HG03521 (cell line): ENCODE data around the gene XYLT1.

Source experiments
- ATAC-seq: cut with Tn5 transposase; IDR thresholded peaks from one replicate; pipeline ENCODE4 v1.9.1; 2021; ENCODE audit warnings: mild to moderate bottlenecking, moderate library complexity; ENCODE audit not compliant: unreplicated experiment

The XYLT1 gene

GRCh38 chr16:17459903-17460521 lies 10.7 kb downstream of the XYLT1 start:
- no peak for ATAC-seq

DNA sequence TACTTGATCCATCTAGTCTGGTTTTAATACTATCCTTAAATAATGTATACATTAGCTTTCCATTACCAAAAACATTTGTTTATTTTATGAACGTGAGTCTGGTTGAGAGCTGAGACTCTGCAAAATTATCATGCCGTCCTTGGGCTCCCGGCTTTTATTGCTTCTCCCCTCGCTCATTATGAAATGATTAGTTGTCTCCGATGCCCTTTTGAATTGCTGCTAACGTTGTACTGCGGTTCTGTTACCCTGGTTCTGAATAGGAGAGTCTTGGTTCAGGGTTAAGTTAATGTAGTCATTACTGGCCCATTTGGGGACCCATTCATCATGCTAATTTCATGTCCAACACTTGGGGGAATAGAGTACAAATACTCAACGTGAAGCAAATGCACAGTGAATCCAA lies 12.8 kb downstream of the XYLT1 start:
- ATAC-seq: no peak

DNA sequence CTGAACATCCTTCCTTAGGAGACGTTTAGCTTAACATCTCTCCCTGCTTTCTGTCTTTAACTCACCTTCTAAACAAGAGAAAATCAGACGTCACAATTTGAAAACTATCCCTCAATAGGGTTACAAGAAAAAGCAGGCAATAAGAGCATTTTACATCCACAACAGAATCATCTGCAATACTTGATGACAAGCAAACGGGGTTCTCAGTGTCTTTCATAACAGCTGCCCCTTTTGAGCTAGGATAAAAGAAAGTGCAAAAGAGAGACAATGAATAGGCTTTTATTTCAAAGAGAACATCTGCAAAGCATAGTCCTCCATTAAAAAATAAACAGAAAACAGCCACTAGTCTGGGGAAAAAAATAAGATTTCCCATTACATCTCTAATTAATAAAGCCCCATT lies 13.2 kb downstream of the XYLT1 start:
- no peak for ATAC-seq

DNA sequence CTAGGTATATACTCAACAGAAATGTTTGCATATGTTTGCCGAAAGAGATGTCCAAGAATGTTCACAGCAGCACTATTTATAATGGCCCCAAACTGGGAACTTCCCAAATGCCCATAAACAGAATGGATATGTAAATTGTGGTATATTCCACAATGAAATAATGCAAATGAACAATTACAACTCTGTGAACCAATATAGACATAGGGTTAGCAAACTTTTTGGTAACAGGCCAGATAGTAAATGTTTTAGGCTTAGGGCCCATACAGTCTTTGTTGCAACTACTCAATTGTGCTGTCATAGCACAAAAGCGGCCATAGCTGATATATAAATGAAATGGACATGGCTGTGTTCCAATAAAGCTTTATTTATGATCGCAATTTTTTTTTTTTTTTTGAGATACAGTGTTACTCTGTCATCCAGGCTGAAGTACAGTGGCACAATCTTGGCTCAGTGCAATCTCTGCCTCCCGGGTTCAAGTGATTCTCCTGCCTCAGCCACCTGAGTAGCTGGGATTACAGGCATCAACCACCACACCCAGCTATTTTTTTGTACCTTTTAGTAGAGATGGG lies 16.5 kb downstream of the XYLT1 start:
- no peak for ATAC-seq

DNA sequence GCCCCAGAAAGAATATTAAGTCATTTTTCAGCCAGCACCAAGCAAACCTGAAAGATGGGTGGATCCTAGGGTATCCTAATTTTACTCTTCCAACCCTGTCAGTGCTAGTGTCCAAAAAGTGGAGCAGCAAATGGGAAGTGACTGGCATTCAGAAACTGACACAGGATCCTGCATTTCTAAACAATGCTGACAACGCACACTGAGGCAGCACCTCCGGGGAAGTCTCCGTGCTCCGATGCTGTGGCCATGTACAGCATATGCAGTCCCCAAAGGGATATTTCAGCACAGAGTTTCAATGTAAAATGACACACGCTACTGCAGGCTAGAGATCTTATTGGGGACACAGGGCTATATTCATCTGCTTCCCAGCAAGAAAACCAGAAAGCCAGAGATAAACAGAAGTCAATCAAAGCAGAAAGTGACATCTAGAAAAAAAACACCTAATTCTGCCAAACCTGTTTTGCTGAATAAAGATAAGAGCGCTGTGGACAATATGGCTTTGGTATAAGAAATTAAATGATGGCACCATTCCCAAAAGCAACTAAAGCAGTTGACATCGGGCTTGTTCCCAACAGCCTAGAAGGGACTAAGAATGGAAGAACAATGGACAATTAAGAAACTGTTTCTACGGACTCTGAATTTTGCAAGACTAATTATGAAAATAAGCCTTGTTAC lies 17.3 kb downstream of the XYLT1 start:
- no peak for ATAC-seq

DNA sequence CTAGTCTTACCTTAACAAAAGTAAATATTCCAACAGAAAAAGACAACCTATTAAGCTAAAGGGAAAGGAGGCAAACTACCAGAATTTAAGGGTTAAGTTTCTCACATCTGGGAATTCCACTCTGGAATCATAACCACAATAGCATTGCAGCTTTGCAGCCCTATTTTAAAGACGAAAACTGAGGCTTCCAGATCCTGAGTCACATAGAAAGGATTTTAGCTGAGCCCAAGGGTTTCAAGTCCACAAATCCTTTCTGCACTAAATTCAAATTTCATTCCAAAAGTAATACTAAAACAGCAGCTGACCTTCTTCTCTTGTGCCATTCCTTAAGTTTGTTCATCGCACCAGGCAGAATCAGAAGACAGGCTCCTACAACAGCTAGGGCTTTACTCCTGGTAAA lies 17.8 kb downstream of the XYLT1 start:
- no peak for ATAC-seq

DNA sequence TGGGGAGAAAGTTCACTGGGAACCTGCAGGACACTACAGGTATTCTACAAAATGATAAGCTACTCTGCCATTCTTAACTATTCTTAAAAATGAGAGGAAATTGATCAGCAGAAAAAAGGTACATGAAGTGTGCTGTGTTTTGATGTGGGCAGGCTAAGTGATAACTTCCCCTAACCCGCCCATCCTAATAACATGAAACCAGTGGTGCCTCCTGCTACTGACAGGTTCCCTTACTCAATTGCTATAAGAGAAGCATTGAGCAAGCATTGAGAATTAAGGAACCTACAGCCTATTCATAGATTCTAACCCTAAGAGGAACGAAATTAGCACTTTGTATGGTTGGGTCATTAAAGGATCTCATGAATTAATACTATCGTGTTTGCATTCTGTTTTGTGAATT lies 18.9 kb downstream of the XYLT1 start:
- ATAC-seq: no peak

DNA sequence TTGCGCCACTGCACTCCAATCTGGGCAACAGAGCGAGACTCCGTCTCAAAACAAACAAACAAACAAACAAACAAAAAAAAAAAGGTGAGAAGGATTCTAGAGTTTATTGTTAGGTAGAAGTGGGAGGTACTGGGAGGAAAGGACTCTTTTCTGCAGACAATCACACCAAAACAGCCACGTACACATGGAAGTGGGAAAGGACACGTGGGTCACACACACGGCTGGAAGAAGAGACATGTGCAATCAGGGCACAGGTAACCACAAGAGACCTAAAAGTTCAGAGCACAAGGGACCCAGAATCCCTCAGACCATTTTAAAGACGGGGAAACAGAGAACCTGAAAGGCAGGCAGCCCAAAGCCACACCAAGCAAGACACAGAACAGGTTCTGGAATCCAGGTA lies 20.5 kb downstream of the XYLT1 start:
- no peak for ATAC-seq

GRCh38 chr16:17448640-17449638 lies 21.8 kb downstream of the XYLT1 start:
- ATAC-seq: no peak

DNA sequence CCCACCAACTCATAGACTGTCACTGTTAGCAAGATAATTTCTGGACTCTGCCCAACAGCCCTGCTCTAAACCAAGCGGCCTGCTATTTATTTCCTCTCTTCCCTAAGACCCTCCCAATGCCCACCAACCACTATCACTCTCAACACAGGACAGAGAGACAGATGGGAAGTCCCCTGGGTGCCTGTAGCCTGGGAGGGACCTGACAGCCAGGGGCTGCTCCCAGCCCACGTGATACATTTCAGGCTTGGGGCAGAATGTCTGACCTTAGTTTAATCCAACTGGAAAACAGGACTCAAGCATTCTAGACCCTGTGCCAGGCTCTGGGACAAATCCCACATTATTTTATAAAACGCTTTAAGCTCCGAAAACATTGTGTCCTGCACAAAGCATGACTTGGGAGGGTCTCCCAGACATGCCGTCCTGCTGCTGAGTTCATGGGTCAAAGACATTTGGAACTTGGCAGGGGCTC lies 23.6 kb downstream of the XYLT1 start:
- ATAC-seq: no peak

DNA sequence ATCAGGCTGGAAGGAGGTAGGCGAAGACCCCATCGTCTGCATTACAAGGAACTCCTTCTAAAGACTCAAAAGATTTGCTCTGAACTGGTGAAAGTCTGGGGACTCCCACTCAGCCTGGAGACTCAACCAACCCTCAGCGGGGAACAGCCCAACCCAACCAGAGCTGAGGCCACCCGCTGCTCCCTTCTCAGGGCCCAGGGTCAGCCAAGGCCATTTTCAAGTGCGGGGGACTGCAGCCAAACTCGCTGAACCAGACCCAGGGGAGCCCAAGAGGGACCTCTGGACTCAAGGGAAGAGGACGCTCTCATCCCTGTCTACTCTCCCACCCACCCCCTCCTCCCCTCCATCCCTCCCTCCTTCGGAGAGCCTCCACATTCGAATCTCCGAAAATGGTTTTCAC lies 24.1 kb downstream of the XYLT1 start:
- ATAC-seq: no peak

DNA sequence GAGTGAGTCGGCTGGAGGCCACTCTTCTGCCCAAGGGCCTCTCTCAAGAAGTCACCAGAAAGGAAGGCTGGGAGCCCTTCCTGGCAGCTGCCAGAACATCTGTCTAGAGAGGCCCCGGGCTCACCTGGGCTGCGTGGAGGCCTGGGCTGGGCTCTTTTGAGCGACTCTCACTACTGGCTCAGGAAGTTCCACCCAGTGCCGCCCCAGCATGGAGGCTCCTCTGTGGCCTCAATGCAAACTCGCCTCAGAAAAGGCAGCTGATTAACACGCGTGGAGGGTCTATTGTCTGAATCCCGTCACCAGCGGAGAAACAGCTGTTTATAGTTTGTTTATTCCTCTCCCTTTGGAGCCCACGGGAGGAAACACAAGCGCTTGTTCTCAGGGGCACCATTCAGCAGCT lies 25.3 kb downstream of the XYLT1 start:
- no peak for ATAC-seq

DNA sequence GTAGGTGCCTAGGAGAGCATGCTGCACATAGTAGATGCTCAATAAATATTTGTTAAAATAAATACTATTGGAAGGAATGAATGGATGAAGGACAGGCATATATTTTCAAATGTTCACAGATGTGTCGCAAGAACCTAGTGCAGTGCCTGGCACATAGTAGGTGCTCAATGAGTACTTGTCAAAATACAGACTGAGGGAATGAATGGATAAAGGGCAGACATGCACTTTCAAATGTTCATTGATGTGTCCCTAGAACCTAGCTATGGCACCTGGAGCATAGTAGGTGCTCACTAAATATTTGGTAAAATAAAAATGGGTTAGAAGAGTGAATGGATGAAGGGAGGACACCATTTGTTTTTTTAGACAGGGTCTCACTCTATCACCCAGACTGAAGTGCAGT lies 26.1 kb downstream of the XYLT1 start:
- ATAC-seq: no peak

- no peak for ATAC-seq
Observed at GRCh38 chr16:17440131-17440530, 30.6 kb downstream of the XYLT1 start.

DNA sequence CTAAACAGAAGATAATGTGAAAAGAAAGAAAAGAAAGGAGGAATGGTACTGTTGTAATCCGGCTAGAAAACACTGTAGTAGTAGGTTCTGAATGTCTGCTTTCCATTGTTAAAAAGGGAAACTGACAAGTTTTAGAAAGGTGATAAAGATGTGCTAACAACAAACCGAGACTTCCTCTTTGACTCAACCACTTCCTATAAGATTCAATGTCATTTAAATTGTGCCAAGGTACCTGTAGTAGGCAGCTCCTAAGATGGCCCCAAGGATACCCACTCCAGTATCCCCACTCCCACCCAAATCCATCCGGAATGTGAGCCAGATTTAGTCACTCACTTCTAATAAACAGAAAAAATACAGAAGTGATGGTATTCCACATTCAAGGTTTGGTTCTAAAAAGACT lies 31.2 kb downstream of the XYLT1 start:
- no peak for ATAC-seq

- ATAC-seq: no peak
Observed at GRCh38 chr16:17437981-17438380, 32.8 kb downstream of the XYLT1 start.

- no peak for ATAC-seq
Observed at GRCh38 chr16:17437127-17437720, 33.5 kb downstream of the XYLT1 start.

DNA sequence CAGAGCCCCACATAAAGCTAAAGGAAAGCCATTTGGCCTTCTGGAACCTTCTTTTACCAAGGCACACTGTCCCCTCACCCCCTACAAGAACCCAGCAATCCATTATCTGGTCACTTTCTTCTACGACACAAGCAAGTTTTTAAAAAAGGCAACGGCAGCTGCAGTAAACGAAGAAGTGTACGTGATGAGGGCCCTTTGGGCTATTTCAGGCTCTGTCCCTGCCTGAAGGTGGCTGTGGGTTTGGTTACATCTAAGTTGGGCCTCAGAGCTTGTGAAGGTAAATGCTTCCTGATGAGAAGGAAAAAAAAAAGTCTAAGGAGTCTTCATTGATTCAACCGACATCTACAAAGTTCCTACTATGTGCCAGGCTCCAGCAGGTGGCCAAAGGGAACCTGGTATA lies 35.4 kb downstream of the XYLT1 start:
- no peak for ATAC-seq

GRCh38 chr16:17433577-17434451 lies 36.9 kb downstream of the XYLT1 start:
- no peak for ATAC-seq
